ENCODE results near the gene FOSL1. TPM values are rescaled to one million over a fixed set of nuclear protein-coding genes. Genes with fewer than 3 reads are reported as not detected.

The FOSL1 gene
- total and polyA plus RNA-seq, 2 donors (not counting 3 experiments of a cell fraction or from before 2014, with no cell fraction given), result 18.1 to 53.8 TPM

GRCh38 chr11:65917077-65917433 lies 16.9 kb upstream of the FOSL1 start:
- intact Hi-C loops (cut with micrococcal nuclease) (loop anchor here (5.0 kb wide), 1 partner anchor 135 kb away; the partner anchor contains the start of gene SF3B2), dilution Hi-C loops (cut with MboI; ENCODE audit: extremely low pct_ligation_motif_present, low sequenced_read_pairs) (no loop called here)
- Histone ChIP-seq H3K4me2 (ENCODE audit: insufficient read depth, low read length) (peak overlapping the region; percentile 69), H4K20me1 (replicated peaks; ENCODE audit: control insufficient read depth, extremely low read depth, insufficient read depth, low read length) (no peaks in the 10 kb centered on the region), H3K27me3 (ENCODE audit: control insufficient read depth in 2 of 2, insufficient read depth in 2 of 2, low read length in 2 of 2) (no peaks in the 10 kb centered on the region), H3K79me2 (ENCODE audit: control insufficient read depth, insufficient read depth, low read length) (peaks cover 37% of the 10 kb centered on the region), H2AFZ (ENCODE audit: low read depth, low read length) (no peak overlapping the region), H3K36me3 (ENCODE audit: control insufficient read depth in 2 of 2, extremely low read depth in 1 of 2, insufficient read depth in 2 of 2, low read length in 2 of 2) (peaks cover 0 to 2% of the 10 kb centered on the region in 2 experiments), H3K9me1 (replicated peaks; ENCODE audit: control insufficient read depth, extremely low read depth, insufficient read depth, low read length) (no peaks in the 10 kb centered on the region), H3K9me3 (replicated peaks; ENCODE audit: control insufficient read depth, insufficient read depth, low read length) (no peaks in the 10 kb centered on the region), H3K9ac (replicated peaks; ENCODE audit: extremely low read depth, insufficient read depth, low read length) (no peak overlapping the region), H3K27ac (ENCODE audit: insufficient read depth, low read depth, low read length) (peak overlapping the region; percentile 92), H3K4me3 (replicated peaks in 1 of 3; ENCODE audit: insufficient read depth in 1 of 3, low read depth in 1 of 3, low read length in 3 of 3) (peak overlapping the region in 1 of 3 experiments; percentile 5), H3K4me1 (ENCODE audit: control insufficient read depth, extremely low read depth, insufficient read depth, low read length) (peaks cover 61% of the 10 kb centered on the region)
- ChIA-PET CTCF (interaction anchor here (4.9 kb wide), 1 partner anchor 27 kb away, joined by 73 read pairs; the partner anchor contains the start of genes CCDC85B and FIBP), POLR2A (interaction anchor here (1.5 to 2.1 kb wide), 3 partner anchors 17 to 26 kb away, joined by 6 to 17 read pairs (median 7); partner anchors contain the start of genes CCDC85B and FOSL1)
- no peak for FAIRE-seq
- DNase-seq (ENCODE audit: low read depth, low spot score), result no peak
- BruUV-seq (replicated peaks), result no TSS peak
- TF ChIP-seq POLR2A (IDR thresholded peaks at IDR 0.05; ENCODE audit: low read depth, low read length), result peak; percentile 12
- TF ChIP-seq, protein P1, sequence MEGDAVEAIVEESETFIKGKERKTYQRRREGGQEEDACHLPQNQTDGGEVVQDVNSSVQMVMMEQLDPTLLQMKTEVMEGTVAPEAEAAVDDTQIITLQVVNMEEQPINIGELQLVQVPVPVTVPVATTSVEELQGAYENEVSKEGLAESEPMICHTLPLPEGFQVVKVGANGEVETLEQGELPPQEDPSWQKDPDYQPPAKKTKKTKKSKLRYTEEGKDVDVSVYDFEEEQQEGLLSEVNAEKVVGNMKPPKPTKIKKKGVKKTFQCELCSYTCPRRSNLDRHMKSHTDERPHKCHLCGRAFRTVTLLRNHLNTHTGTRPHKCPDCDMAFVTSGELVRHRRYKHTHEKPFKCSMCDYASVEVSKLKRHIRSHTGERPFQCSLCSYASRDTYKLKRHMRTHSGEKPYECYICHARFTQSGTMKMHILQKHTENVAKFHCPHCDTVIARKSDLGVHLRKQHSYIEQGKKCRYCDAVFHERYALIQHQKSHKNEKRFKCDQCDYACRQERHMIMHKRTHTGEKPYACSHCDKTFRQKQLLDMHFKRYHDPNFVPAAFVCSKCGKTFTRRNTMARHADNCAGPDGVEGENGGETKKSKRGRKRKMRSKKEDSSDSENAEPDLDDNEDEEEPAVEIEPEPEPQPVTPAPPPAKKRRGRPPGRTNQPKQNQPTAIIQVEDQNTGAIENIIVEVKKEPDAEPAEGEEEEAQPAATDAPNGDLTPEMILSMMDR (IDR thresholded peaks at IDR 0.05; ENCODE audit: extremely low read depth in 1 of 2, insufficient read depth in 1 of 2, low read depth in 1 of 2, low read length in 2 of 2), result no peak

GRCh38 chr11:65916391-65916790 lies 16.2 kb upstream of the FOSL1 start:
- Histone ChIP-seq H3K4me3 (replicated peaks in 1 of 3; ENCODE audit: insufficient read depth in 1 of 3, low read depth in 1 of 3, low read length in 3 of 3) (peak overlapping the region in 1 of 3 experiments; percentile 5), H3K27me3 (ENCODE audit: control insufficient read depth in 2 of 2, insufficient read depth in 2 of 2, low read length in 2 of 2) (no peaks in the 10 kb centered on the region), H3K36me3 (ENCODE audit: control insufficient read depth in 2 of 2, extremely low read depth in 1 of 2, insufficient read depth in 2 of 2, low read length in 2 of 2) (no peaks in the 10 kb centered on the region), H3K9me3 (replicated peaks; ENCODE audit: control insufficient read depth, insufficient read depth, low read length) (no peaks in the 10 kb centered on the region), H3K4me1 (ENCODE audit: control insufficient read depth, extremely low read depth, insufficient read depth, low read length) (peaks cover 67% of the 10 kb centered on the region), H3K79me2 (ENCODE audit: control insufficient read depth, insufficient read depth, low read length) (peaks cover 37% of the 10 kb centered on the region), H3K9me1 (replicated peaks; ENCODE audit: control insufficient read depth, extremely low read depth, insufficient read depth, low read length) (no peaks in the 10 kb centered on the region), H3K9ac (replicated peaks; ENCODE audit: extremely low read depth, insufficient read depth, low read length) (peak overlapping the region; percentile 71), H4K20me1 (replicated peaks; ENCODE audit: control insufficient read depth, extremely low read depth, insufficient read depth, low read length) (no peaks in the 10 kb centered on the region), H3K27ac (ENCODE audit: insufficient read depth, low read depth, low read length) (peak overlapping the region; percentile 92), H2AFZ (ENCODE audit: low read depth, low read length) (no peak overlapping the region), H3K4me2 (ENCODE audit: insufficient read depth, low read length) (peak overlapping the region; percentile 69)
- intact Hi-C loops (cut with micrococcal nuclease), result loop anchor here (5.0 kb wide), 1 partner anchor 136 kb away; the partner anchor contains the start of gene SF3B2
- no peak for TF ChIP-seq FOS (IDR thresholded peaks at IDR 0.05; ENCODE audit: borderline replicate concordance, insufficient read depth, low read length)
- no peak for TF ChIP-seq MAX (IDR thresholded peaks at IDR 0.05; ENCODE audit: insufficient read depth, insufficient read length)
- no peak for TF ChIP-seq EZH2 (IDR thresholded peaks at IDR 0.05; ENCODE audit: borderline replicate concordance, low read depth, low read length, severe bottlenecking)
- TF ChIP-seq, protein P1 (IDR thresholded peaks at IDR 0.05; ENCODE audit: extremely low read depth in 1 of 2, insufficient read depth in 1 of 2, low read depth in 1 of 2, low read length in 2 of 2), result no peak
- no peak for TF ChIP-seq POLR2AphosphoS5 (IDR thresholded peaks at IDR 0.05; ENCODE audit: insufficient read depth, low read depth, low read length)
- no peak for TF ChIP-seq JUN (IDR thresholded peaks at IDR 0.05; ENCODE audit: borderline replicate concordance, insufficient read depth, insufficient read length, low read depth)
- TF ChIP-seq POLR2A (IDR thresholded peaks at IDR 0.05; ENCODE audit: low read depth, low read length), result no peak
- no peak for TF ChIP-seq MYC (IDR thresholded peaks at IDR 0.05; ENCODE audit: low read depth, low read length)
- TF ChIP-seq GATA2 (IDR thresholded peaks at IDR 0.05; ENCODE audit: insufficient read depth, insufficient read length, low read depth, low read length), result no peak
- FAIRE-seq (no peak), DNase-seq (ENCODE audit: low read depth, low spot score) (no peak)
- POLR2A ChIA-PET, result interaction anchor here (1.1 to 2.0 kb wide), 4 partner anchors 17 to 26 kb away, joined by 4 to 28 read pairs (median 12); partner anchors contain the start of genes CCDC85B, FIBP and FOSL1
- no TSS peak for BruUV-seq (replicated peaks)
- dilution Hi-C loops (cut with MboI; ENCODE audit: extremely low pct_ligation_motif_present, low sequenced_read_pairs), result no loop called here
- CTCF ChIA-PET, result interaction anchor here (0.8 to 4.9 kb wide), 8 partner anchors 9 to 136 kb away, joined by 3 to 73 read pairs (median 4); partner anchors contain the start of genes CCDC85B, FIBP and FOSL1

Measured in endothelial cell of umbilical vein (primary cell).